Cardiac fibroblast (primary cell): ENCODE data around the gene KIFC1.
A peak's percentile ranks its signal among the peaks of the same experiment; 100 is the strongest.

Experiments
- DNase-seq, 2 donors: peaks; one replicate each; pipeline versions ENCODE4 v3.0.0 to v3.0.0-alpha.2; 2010; ENCODE audit warnings: low read depth in 2 of 2
- H3K4me3 ChIP-seq, 2 donors: replicated peaks in 1 of 2; 1 replicate in 1 of 2; 2 replicates in 1 of 2; pipeline ENCODE4 v1.5.1; 2011; ENCODE audit warnings: low read depth in 2 of 2, low read length in 2 of 2, mild to moderate bottlenecking in 2 of 2, moderate library complexity in 1 of 2
- TF ChIP-seq, protein P1 (sequence below): IDR thresholded peaks from one replicate; pipeline ENCODE4 v1.5.1; 2011; ENCODE audit warnings: low read depth, mild to moderate bottlenecking, low read length, inconsistent platforms

Gene KIFC1

GRCh38 chr6:33427585-33428223 lies 36.1 kb downstream of the KIFC1 start:
- peak overlapping the region; percentile 71 to 73 for H3K4me3 ChIP-seq
- no peak for DNase-seq
- TF ChIP-seq, protein P1, sequence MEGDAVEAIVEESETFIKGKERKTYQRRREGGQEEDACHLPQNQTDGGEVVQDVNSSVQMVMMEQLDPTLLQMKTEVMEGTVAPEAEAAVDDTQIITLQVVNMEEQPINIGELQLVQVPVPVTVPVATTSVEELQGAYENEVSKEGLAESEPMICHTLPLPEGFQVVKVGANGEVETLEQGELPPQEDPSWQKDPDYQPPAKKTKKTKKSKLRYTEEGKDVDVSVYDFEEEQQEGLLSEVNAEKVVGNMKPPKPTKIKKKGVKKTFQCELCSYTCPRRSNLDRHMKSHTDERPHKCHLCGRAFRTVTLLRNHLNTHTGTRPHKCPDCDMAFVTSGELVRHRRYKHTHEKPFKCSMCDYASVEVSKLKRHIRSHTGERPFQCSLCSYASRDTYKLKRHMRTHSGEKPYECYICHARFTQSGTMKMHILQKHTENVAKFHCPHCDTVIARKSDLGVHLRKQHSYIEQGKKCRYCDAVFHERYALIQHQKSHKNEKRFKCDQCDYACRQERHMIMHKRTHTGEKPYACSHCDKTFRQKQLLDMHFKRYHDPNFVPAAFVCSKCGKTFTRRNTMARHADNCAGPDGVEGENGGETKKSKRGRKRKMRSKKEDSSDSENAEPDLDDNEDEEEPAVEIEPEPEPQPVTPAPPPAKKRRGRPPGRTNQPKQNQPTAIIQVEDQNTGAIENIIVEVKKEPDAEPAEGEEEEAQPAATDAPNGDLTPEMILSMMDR = peak; percentile 4

DNA sequence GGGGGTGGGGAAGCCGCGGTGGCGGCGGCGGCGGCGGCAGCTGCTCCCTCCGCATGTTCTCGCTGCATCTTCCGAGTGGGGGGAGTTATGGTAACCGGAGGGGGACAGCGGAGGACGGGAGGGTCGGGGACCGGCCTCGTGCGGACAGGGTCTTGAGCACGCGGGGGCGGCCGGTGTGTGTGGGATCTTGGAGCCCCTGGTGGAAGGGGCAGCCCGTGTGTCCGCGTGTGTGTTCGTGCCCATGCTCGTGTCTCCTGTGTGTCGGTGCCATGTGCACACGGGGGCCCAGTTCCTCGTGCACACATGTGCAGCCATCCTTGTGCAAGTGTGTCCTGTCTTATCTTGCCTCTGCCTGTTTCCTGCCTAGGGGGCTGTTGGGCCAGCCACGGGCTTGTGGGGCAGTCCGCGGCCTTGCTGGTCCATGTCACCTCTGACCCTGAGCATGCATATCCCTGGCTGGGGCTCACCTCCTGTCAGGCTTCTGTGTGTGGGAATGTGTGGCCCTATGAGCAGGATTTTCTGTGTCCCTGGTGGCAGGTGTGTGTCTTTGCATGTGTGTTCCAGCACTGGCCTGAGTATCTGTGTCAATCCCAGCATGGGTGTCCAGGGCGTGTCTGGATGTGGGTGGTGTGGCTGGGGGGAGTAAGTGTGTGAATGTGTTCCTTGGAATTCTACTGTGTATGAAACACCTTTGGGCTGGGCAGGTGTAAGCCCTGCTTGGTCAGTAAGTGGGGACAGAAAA lies 36.8 kb downstream of the KIFC1 start:
- TF ChIP-seq, protein P1 = peak; percentile 35
- peak; percentile 26 to 43 for DNase-seq

GRCh38 chr6:33428966-33429749 lies 37.5 kb downstream of the KIFC1 start:
- H3K4me3 ChIP-seq = no peak overlapping the region
- TF ChIP-seq, protein P1 = no peak
- DNase-seq = no peak

More for the DNA sequence above, 36.8 kb downstream of the KIFC1 start:
- H3K4me3 ChIP-seq = peak overlapping the region; percentile 46 to 71

DNA sequence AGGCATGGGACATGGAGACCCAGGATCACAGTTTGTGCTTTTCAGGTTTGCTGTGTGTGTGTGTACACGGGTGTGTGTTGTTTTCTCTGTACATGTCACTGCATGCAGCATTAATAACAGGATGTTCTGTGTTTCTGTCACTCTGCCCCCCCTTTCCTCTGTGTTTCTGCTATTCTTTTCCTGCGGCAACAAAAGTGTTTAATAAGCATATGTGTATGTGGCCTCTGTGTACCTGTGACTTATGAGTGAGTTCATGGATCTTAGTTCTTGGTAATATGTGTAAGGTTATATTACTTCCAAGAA lies 38.1 kb downstream of the KIFC1 start:
- DNase-seq = no peak
- TF ChIP-seq, protein P1 = no peak
- no peak overlapping the region for H3K4me3 ChIP-seq

- TF ChIP-seq, protein P1 = no peak
- DNase-seq = no peak
- H3K4me3 ChIP-seq = no peak overlapping the region
These were observed 38.7 kb downstream of the KIFC1 start for GRCh38 chr6:33430334-33430733.

- DNase-seq = peak; percentile 52 to 63
- no peak overlapping the region for H3K4me3 ChIP-seq
- TF ChIP-seq, protein P1 = no peak
These were observed 39.6 kb downstream of the KIFC1 start for GRCh38 chr6:33430991-33431879.
